ENCODE measurements around the gene USP13.

- TF ChIP-seq POLR2A (IDR thresholded peaks at IDR 0.05; ENCODE audit: low read length) (no peak), GATA1 (IDR thresholded peaks at IDR 0.05; ENCODE audit: low read depth, low read length) (no peak)
Observed at GRCh38 chr3:179720196-179720595, 67.4 kb downstream of the USP13 start.

All from erythroblast (primary cell).